Mammary epithelial cell (primary cell): ENCODE measurements around the gene PDE2A.

Experiments used
- EZH2 ChIP-seq: IDR thresholded peaks from 2 replicates; pipeline ENCODE4 v1.6.1; 2012; ENCODE audit warnings: low read length, inconsistent platforms, borderline replicate concordance
- TF ChIP-seq, protein P1 (sequence below), 2 donors: IDR thresholded peaks in 1 of 2; conservative IDR thresholded peaks in 1 of 2; 2 replicates each; pipeline ENCODE4 v1.5.1; 2011 to 2012; ENCODE audit warnings: inconsistent platforms in 2 of 2, low read length in 2 of 2, mild to moderate bottlenecking in 2 of 2, control low read depth in 1 of 2, low read depth in 1 of 2; ENCODE audit not compliant: insufficient read depth in 1 of 2; ENCODE audit errors: extremely low read depth in 1 of 2

DNA sequence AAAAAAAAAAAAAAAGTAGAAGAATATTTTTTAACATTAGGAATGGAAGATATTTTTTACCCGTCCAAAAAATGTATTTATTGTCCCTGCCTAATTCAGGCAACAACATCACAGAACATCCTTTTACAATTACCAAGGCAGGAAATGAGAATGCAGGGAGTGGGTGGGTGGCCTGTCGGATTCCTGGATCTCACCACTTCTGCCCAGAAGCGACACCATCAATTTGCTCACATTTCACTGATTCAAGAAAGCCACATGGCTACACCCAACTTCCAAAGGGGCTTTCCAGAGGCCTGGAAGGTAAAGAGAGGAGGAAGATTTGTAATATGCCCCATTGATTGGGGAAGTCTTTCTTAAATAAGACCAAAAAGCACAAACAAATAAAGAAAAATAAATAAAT is 146.1 kb downstream of the PDE2A start:
- TF ChIP-seq, protein P1, sequence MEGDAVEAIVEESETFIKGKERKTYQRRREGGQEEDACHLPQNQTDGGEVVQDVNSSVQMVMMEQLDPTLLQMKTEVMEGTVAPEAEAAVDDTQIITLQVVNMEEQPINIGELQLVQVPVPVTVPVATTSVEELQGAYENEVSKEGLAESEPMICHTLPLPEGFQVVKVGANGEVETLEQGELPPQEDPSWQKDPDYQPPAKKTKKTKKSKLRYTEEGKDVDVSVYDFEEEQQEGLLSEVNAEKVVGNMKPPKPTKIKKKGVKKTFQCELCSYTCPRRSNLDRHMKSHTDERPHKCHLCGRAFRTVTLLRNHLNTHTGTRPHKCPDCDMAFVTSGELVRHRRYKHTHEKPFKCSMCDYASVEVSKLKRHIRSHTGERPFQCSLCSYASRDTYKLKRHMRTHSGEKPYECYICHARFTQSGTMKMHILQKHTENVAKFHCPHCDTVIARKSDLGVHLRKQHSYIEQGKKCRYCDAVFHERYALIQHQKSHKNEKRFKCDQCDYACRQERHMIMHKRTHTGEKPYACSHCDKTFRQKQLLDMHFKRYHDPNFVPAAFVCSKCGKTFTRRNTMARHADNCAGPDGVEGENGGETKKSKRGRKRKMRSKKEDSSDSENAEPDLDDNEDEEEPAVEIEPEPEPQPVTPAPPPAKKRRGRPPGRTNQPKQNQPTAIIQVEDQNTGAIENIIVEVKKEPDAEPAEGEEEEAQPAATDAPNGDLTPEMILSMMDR (conservative IDR thresholded peaks at IDR 0.05 in 1 of 2, IDR thresholded peaks at IDR 0.05 in 1 of 2; ENCODE audit: extremely low read depth in 1 of 2, insufficient read depth in 1 of 2, low read depth in 1 of 2, low read length in 2 of 2), result no peak
- no peak for TF ChIP-seq EZH2
